ENCODE results near the gene QARS1. TPM values are rescaled to one million over a fixed set of nuclear protein-coding genes. Genes with fewer than 3 reads are reported as not detected.

QARS1 gene
- total RNA-seq, 2 donors from 2014 or later: 371 to 374 TPM

- Histone ChIP-seq H3K27ac (no peak overlapping the region), H3K4me3 (no peak overlapping the region), H3K9ac (ENCODE audit: low read depth in 2 of 2, low read length in 2 of 2) (no peak overlapping the region), H3K36me3 (peaks cover 8% of the 10 kb centered on the region), H3K27me3 (no peaks in the 10 kb centered on the region), H3K4me1 (no peaks in the 10 kb centered on the region), H3K9me3 (no peaks in the 10 kb centered on the region)
- intact Hi-C loops (cut with DNase I): no loop called here
- DNase-seq: no peak
- no peak for TF ChIP-seq CTCF (IDR thresholded peaks at IDR 0.05)
Measured at GRCh38 chr3:49053543-49053942, 51.0 kb downstream of the QARS1 start.

Small RNA genes lying within 50 kb of the gene (microRNA-seq; reads per million reads assigned to microRNA genes)
- gene MIR6890: not detected

Other genes starting within 250 kb of the QARS1 start
- gene SLC25A20, start 205.9 kb downstream of the QARS1 start, total RNA-seq: 10 to 100 TPM; 28.6 to 31.5 TPM
- 10 to 100 TPM; 55.6 to 77.4 TPM for gene ARIH2, start 185.9 kb downstream of the QARS1 start, total RNA-seq
- gene P4HTM, start 114.5 kb downstream of the QARS1 start, total RNA-seq: 10 to 100 TPM; 34.9 to 73.9 TPM
- gene WDR6, start 97.4 kb downstream of the QARS1 start, total RNA-seq: 100 to 1,000 TPM in 1 of 2 donors, 10 to 100 TPM in 1; 92.3 to 150 TPM
- gene DALRD3, start 86.2 kb downstream of the QARS1 start, total RNA-seq: 10 to 100 TPM; 22.0 to 23.5 TPM
- 10 to 100 TPM; 62.2 to 98.4 TPM for gene NDUFAF3, start 82.6 kb downstream of the QARS1 start, total RNA-seq
- 100 to 1,000 TPM; 126 to 249 TPM for gene IMPDH2, start 75.4 kb downstream of the QARS1 start, total RNA-seq
- 10 to 100 TPM; 59.8 to 76.0 TPM for gene QRICH1, start 10.7 kb downstream of the QARS1 start, total RNA-seq
- gene USP19, start 16.1 kb upstream of the QARS1 start, total RNA-seq: 10 to 100 TPM; 59.1 to 81.0 TPM
- 100 to 1,000 TPM in 1 of 2 donors, 10 to 100 TPM in 1; 83.5 to 112 TPM for gene LAMB2, start 28.3 kb upstream of the QARS1 start, total RNA-seq
- 10 to 100 TPM; 17.8 to 22.6 TPM for gene CCDC71, start 61.6 kb upstream of the QARS1 start, total RNA-seq
- gene KLHDC8B, start 66.8 kb upstream of the QARS1 start, total RNA-seq: 1 to 10 TPM; 5.1 to 9.4 TPM
- 1 to 10 TPM; 3.1 to 4.2 TPM for gene C3orf62, start 172.5 kb upstream of the QARS1 start, total RNA-seq
- 10 to 100 TPM; 40.5 to 43.9 TPM for gene USP4, start 235.3 kb upstream of the QARS1 start, total RNA-seq